Measurements from ENCODE around the gene USP22. TPM values are rescaled to one million over a fixed set of nuclear protein-coding genes. Genes with fewer than 3 reads are reported as not detected.

The USP22 gene
- total and polyA plus RNA-seq, 4 donors: 27.2 to 109 (median 58.1) TPM

DNA sequence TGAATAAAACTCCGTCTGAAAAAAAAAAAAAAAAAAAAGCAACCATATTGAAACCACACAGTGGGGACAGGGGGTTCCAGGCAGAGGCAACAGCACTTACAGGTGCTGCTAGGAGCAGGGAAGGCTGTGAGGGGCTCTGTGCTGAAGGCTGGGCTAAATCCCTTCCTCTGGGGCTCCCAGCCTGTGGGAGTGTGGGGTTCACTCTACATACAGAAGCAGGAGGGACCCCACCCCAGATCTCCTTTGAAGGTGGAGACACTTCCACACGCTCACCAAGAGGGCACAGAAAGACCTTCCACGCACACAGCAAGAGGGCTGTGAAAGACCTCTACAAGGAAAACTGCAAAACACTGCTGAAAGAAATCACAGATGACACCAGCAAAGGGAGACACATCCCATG is 53.9 kb downstream of the USP22 start:
- no peak overlapping the region for H3K4me3 ChIP-seq (ENCODE audit: low read depth in 1 of 3, low read length in 3 of 3)
- no peaks in the 10 kb centered on the region for H3K36me3 ChIP-seq (ENCODE audit: control insufficient read depth in 4 of 4, insufficient read depth in 3 of 4, low read depth in 1 of 4, low read length in 3 of 4)
- no peak overlapping the region for H3K27ac ChIP-seq (ENCODE audit: low read depth in 1 of 2, low read length in 2 of 2)
- no peaks in the 10 kb centered on the region for H3K9me3 ChIP-seq (ENCODE audit: control insufficient read depth in 4 of 4, low read length in 3 of 4)
- H3K4me1 ChIP-seq (ENCODE audit: control insufficient read depth in 4 of 4, insufficient read depth in 4 of 4, low read length in 3 of 4): no peaks in the 10 kb centered on the region
- 93% methylated on average over 3 of the region's 3 CpGs for WGBS
- H3K9ac ChIP-seq (ENCODE audit: low read depth in 1 of 2, low read length in 2 of 2): no peak overlapping the region
- DNase-seq (ENCODE audit: low spot score): no peak
- no peak for TF ChIP-seq RXRA (IDR thresholded peaks at IDR 0.05)
- TF ChIP-seq HNF4A (conservative IDR thresholded peaks at IDR 0.05): no peak
- TF ChIP-seq, protein P1, sequence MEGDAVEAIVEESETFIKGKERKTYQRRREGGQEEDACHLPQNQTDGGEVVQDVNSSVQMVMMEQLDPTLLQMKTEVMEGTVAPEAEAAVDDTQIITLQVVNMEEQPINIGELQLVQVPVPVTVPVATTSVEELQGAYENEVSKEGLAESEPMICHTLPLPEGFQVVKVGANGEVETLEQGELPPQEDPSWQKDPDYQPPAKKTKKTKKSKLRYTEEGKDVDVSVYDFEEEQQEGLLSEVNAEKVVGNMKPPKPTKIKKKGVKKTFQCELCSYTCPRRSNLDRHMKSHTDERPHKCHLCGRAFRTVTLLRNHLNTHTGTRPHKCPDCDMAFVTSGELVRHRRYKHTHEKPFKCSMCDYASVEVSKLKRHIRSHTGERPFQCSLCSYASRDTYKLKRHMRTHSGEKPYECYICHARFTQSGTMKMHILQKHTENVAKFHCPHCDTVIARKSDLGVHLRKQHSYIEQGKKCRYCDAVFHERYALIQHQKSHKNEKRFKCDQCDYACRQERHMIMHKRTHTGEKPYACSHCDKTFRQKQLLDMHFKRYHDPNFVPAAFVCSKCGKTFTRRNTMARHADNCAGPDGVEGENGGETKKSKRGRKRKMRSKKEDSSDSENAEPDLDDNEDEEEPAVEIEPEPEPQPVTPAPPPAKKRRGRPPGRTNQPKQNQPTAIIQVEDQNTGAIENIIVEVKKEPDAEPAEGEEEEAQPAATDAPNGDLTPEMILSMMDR (IDR thresholded peaks at IDR 0.05; ENCODE audit: low read depth, low read length, missing input control): no peak
- no peak for TF ChIP-seq GABPA (IDR thresholded peaks at IDR 0.05 in 1 of 2, conservative IDR thresholded peaks at IDR 0.05 in 1 of 2)
- TF ChIP-seq NR2F2 (IDR thresholded peaks at IDR 0.05): no peak
- no peak for TF ChIP-seq RAD21 (IDR thresholded peaks at IDR 0.05)
- TF ChIP-seq EGR1 (IDR thresholded peaks at IDR 0.05; ENCODE audit: low read depth in 2 of 2): no peak
- TF ChIP-seq YY1 (IDR thresholded peaks at IDR 0.05): no peak
- TF ChIP-seq HNF4G (IDR thresholded peaks at IDR 0.05): no peak
- no peak for TF ChIP-seq FOXA1 (IDR thresholded peaks at IDR 0.05)
- TF ChIP-seq JUND (IDR thresholded peaks at IDR 0.05): no peak
- H3K27me3 ChIP-seq (ENCODE audit: control insufficient read depth in 4 of 4, insufficient read depth in 4 of 4, low read length in 3 of 4): no peaks in the 10 kb centered on the region

DNA sequence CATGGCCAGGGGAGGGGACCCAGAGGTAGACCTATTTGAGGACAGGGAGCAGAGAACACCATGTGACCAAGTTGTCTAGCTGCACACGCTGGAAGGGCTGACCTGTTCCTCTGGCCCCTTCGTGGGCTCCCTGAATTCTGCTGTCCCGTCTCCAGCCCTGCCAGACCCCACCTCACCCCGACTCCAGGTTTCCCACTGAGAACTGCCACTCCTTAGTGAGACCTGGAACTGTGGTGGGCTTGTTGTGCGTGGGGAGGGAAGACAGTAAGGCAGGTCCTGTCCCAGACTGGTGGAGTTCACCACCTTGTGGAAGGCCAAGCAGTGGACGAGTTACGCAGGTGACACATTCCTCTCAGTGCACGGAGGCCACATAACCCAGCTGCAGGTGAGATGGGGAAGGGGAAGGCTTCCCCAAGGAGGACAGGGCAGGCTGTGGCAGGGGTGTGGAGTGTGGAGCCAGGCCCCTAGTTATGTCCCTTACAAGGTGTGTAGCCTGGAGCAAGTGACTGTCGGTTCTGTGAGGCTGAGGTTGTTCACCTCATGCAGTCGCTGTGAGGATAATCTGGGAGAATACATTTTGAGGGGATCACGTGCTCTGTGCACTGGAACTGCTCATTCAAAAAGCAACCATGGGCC is 54.7 kb downstream of the USP22 start:
- DNase-seq (ENCODE audit: low spot score): no peak
- Histone ChIP-seq H3K4me1 (ENCODE audit: control insufficient read depth in 4 of 4, insufficient read depth in 4 of 4, low read length in 3 of 4) (no peaks in the 10 kb centered on the region), H3K4me3 (ENCODE audit: low read depth in 1 of 3, low read length in 3 of 3) (no peak overlapping the region), H3K9me3 (ENCODE audit: control insufficient read depth in 4 of 4, low read length in 3 of 4) (no peaks in the 10 kb centered on the region), H3K27me3 (ENCODE audit: control insufficient read depth in 4 of 4, insufficient read depth in 4 of 4, low read length in 3 of 4) (no peaks in the 10 kb centered on the region), H3K27ac (ENCODE audit: low read depth in 1 of 2, low read length in 2 of 2) (no peak overlapping the region), H3K36me3 (ENCODE audit: control insufficient read depth in 4 of 4, insufficient read depth in 3 of 4, low read depth in 1 of 4, low read length in 3 of 4) (no peaks in the 10 kb centered on the region), H3K9ac (ENCODE audit: low read depth in 1 of 2, low read length in 2 of 2) (no peak overlapping the region)
- TF ChIP-seq, protein P2, sequence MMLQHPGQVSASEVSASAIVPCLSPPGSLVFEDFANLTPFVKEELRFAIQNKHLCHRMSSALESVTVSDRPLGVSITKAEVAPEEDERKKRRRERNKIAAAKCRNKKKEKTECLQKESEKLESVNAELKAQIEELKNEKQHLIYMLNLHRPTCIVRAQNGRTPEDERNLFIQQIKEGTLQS (IDR thresholded peaks at IDR 0.05): no peak
- TF ChIP-seq RAD21 (IDR thresholded peaks at IDR 0.05) (no peak), YY1 (IDR thresholded peaks at IDR 0.05) (no peak), FOXA1 (IDR thresholded peaks at IDR 0.05) (no peak), TAF1 (conservative IDR thresholded peaks at IDR 0.05) (no peak), GABPA (IDR thresholded peaks at IDR 0.05 in 1 of 2, conservative IDR thresholded peaks at IDR 0.05 in 1 of 2) (no peak), HNF4A (conservative IDR thresholded peaks at IDR 0.05) (no peak), EGR1 (IDR thresholded peaks at IDR 0.05; ENCODE audit: low read depth in 2 of 2) (no peak), RXRA (IDR thresholded peaks at IDR 0.05) (no peak), SP1 (IDR thresholded peaks at IDR 0.05) (no peak)
- TF ChIP-seq, protein P3, sequence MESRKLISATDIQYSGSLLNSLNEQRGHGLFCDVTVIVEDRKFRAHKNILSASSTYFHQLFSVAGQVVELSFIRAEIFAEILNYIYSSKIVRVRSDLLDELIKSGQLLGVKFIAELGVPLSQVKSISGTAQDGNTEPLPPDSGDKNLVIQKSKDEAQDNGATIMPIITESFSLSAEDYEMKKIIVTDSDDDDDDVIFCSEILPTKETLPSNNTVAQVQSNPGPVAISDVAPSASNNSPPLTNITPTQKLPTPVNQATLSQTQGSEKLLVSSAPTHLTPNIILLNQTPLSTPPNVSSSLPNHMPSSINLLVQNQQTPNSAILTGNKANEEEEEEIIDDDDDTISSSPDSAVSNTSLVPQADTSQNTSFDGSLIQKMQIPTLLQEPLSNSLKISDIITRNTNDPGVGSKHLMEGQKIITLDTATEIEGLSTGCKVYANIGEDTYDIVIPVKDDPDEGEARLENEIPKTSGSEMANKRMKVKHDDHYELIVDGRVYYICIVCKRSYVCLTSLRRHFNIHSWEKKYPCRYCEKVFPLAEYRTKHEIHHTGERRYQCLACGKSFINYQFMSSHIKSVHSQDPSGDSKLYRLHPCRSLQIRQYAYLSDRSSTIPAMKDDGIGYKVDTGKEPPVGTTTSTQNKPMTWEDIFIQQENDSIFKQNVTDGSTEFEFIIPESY (IDR thresholded peaks at IDR 0.05): no peak
- TF ChIP-seq, protein P4, sequence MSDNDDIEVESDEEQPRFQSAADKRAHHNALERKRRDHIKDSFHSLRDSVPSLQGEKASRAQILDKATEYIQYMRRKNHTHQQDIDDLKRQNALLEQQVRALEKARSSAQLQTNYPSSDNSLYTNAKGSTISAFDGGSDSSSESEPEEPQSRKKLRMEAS (IDR thresholded peaks at IDR 0.05): no peak
- TF ChIP-seq, protein P5, sequence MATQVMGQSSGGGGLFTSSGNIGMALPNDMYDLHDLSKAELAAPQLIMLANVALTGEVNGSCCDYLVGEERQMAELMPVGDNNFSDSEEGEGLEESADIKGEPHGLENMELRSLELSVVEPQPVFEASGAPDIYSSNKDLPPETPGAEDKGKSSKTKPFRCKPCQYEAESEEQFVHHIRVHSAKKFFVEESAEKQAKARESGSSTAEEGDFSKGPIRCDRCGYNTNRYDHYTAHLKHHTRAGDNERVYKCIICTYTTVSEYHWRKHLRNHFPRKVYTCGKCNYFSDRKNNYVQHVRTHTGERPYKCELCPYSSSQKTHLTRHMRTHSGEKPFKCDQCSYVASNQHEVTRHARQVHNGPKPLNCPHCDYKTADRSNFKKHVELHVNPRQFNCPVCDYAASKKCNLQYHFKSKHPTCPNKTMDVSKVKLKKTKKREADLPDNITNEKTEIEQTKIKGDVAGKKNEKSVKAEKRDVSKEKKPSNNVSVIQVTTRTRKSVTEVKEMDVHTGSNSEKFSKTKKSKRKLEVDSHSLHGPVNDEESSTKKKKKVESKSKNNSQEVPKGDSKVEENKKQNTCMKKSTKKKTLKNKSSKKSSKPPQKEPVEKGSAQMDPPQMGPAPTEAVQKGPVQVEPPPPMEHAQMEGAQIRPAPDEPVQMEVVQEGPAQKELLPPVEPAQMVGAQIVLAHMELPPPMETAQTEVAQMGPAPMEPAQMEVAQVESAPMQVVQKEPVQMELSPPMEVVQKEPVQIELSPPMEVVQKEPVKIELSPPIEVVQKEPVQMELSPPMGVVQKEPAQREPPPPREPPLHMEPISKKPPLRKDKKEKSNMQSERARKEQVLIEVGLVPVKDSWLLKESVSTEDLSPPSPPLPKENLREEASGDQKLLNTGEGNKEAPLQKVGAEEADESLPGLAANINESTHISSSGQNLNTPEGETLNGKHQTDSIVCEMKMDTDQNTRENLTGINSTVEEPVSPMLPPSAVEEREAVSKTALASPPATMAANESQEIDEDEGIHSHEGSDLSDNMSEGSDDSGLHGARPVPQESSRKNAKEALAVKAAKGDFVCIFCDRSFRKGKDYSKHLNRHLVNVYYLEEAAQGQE (IDR thresholded peaks at IDR 0.05): no peak
- TF ChIP-seq, protein P1 (IDR thresholded peaks at IDR 0.05; ENCODE audit: low read depth, low read length, missing input control): no peak
- 94% methylated on average over 11 of the region's 11 CpGs for WGBS

Data from liver (tissue), 9 donors.